Duodenal mucosa (tissue), 2 donors: Measurements from ENCODE around the gene TARBP1.
"Not testable (repeated sequence)": the region's sequence is repeated elsewhere in the genome, so short reads cannot be mapped to it uniquely, and the experiment has no call there.

Experiments
- H3K27ac ChIP-seq: one replicate; pipeline ENCODE4 v1.7.0; 2013; ENCODE audit warnings: low read depth, low read length
- H3K27me3 ChIP-seq, 2 donors: one replicate each; pipeline ENCODE4 v1.7.0; 2013; ENCODE audit warnings: low read length in 2 of 2, control low read depth in 1 of 2; ENCODE audit not compliant: insufficient read depth in 2 of 2, control insufficient read depth in 1 of 2
- H3K36me3 ChIP-seq, 2 donors: one replicate each; pipeline ENCODE4 v1.7.0; 2013; ENCODE audit warnings: low read length in 2 of 2, control low read depth in 1 of 2; ENCODE audit not compliant: insufficient read depth in 2 of 2, control insufficient read depth in 1 of 2
- H3K4me1 ChIP-seq, 2 donors: one replicate each; pipeline ENCODE4 v1.7.0; 2013; ENCODE audit warnings: low read length in 2 of 2, control low read depth in 1 of 2; ENCODE audit not compliant: insufficient read depth in 2 of 2, control insufficient read depth in 1 of 2
- H3K4me3 ChIP-seq, 2 donors: one replicate each; pipeline ENCODE4 v1.7.0; 2013; ENCODE audit warnings: low read length in 2 of 2, low read depth in 1 of 2
- H3K9ac ChIP-seq, 2 donors: one replicate each; pipeline ENCODE4 v1.7.0; 2013; ENCODE audit warnings: low read length in 2 of 2, low read depth in 1 of 2
- H3K9me3 ChIP-seq, 2 donors: one replicate each; pipeline ENCODE4 v1.7.0; 2013; ENCODE audit warnings: low read length in 2 of 2, control low read depth in 1 of 2; ENCODE audit not compliant: control insufficient read depth in 1 of 2

TARBP1 gene

GRCh38 chr1:234413485-234413884 is 65.5 kb downstream of the TARBP1 start:
- no peaks in the 10 kb centered on the region for H3K27me3 ChIP-seq
- H3K4me1 ChIP-seq: no peaks in the 10 kb centered on the region
- no peaks in the 10 kb centered on the region for H3K9me3 ChIP-seq
- no peak overlapping the region for H3K27ac ChIP-seq
- no peak overlapping the region for H3K4me3 ChIP-seq
- H3K9ac ChIP-seq: no peak overlapping the region
- H3K36me3 ChIP-seq: peaks cover 26 to 52% of the 10 kb centered on the region in 2 donors

GRCh38 chr1:234412830-234413229 is 66.1 kb downstream of the TARBP1 start:
- H3K36me3 ChIP-seq: peaks cover 26 to 55% of the 10 kb centered on the region in 2 donors

GRCh38 chr1:234409328-234409727 is 69.7 kb downstream of the TARBP1 start:
- Histone ChIP-seq H3K9ac (no peak overlapping the region), H3K27ac (no peak overlapping the region), H3K36me3 (peaks cover 10 to 55% of the 10 kb centered on the region in 2 donors), H3K4me3 (no peak overlapping the region), H3K27me3 (no peaks in the 10 kb centered on the region), H3K4me1 (no peaks in the 10 kb centered on the region), H3K9me3 (no peaks in the 10 kb centered on the region)

More at GRCh38 chr1:234412830-234413229, 66.1 kb downstream of the TARBP1 start:
- Histone ChIP-seq H3K9ac (no peak overlapping the region), H3K9me3 (no peaks in the 10 kb centered on the region), H3K27ac (no peak overlapping the region), H3K27me3 (no peaks in the 10 kb centered on the region), H3K4me3 (no peak overlapping the region), H3K4me1 (no peaks in the 10 kb centered on the region)

DNA sequence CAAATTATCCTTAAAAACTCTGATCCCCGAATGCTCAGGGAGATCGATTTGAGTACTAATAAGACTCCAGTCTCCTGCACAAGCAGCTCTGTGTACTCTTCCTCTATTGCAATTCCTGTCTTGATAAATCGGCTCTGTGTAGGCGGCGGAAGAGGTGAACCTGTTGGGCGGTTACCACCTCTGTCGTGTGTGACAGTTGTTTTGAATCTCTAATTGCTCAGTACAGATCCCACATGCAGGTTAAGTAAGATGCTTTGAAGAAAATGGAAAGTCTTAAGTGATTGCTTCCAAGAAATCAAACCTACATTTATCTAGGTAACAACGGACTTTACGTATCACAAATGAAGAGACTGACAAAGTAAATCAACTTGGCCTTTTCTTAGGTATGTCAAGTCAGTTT is 70.2 kb downstream of the TARBP1 start:
- no peaks in the 10 kb centered on the region for H3K4me1 ChIP-seq
- H3K27ac ChIP-seq: no peak overlapping the region
- no peak overlapping the region for H3K4me3 ChIP-seq
- peaks cover 10 to 49% of the 10 kb centered on the region in 2 donors for H3K36me3 ChIP-seq
- H3K9me3 ChIP-seq: no peaks in the 10 kb centered on the region
- no peak overlapping the region for H3K9ac ChIP-seq
- no peaks in the 10 kb centered on the region for H3K27me3 ChIP-seq

GRCh38 chr1:234406871-234407270 is 72.1 kb downstream of the TARBP1 start:
- Histone ChIP-seq H3K4me3 (no peak overlapping the region), H3K9me3 (no peaks in the 10 kb centered on the region), H3K27me3 (no peaks in the 10 kb centered on the region), H3K36me3 (peaks cover 10 to 31% of the 10 kb centered on the region in 2 donors), H3K9ac (no peak overlapping the region), H3K27ac (no peak overlapping the region), H3K4me1 (no peaks in the 10 kb centered on the region)

DNA sequence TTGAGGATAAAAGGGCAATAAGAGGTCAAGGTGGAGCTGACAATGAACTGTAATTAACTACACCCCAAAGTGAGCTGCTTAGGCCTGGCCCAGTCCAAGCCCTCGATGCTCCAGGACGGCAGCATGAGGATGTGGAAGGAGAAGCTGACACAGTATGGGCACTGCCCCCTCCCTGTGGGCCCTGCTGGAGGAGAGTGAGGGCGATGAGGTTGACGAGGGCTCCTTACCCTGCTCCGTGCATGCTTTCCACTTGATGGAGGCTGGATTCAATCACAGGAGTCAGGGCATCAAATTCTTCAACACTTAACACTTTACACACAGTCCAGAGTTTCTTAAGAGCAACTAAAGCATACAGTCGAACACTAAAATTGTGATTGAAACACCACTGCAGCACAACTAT is 73.3 kb downstream of the TARBP1 start:
- peaks cover 10 to 31% of the 10 kb centered on the region in 2 donors for H3K36me3 ChIP-seq
- no peak overlapping the region for H3K9ac ChIP-seq
- no peaks in the 10 kb centered on the region for H3K9me3 ChIP-seq
- H3K27me3 ChIP-seq: no peaks in the 10 kb centered on the region
- H3K4me1 ChIP-seq: peaks cover 0 to 11% of the 10 kb centered on the region in 2 donors
- H3K4me3 ChIP-seq: no peak overlapping the region
- H3K27ac ChIP-seq: no peak overlapping the region

- Histone ChIP-seq H3K9ac (no peak overlapping the region), H3K4me3 (no peak overlapping the region), H3K27ac (no peak overlapping the region), H3K36me3 (peaks cover 6 to 21% of the 10 kb centered on the region in 2 donors), H3K9me3 (no peaks in the 10 kb centered on the region), H3K4me1 (peaks cover 0 to 18% of the 10 kb centered on the region in 2 donors), H3K27me3 (no peaks in the 10 kb centered on the region)
Measured at GRCh38 chr1:234402939-234403338, 76.0 kb downstream of the TARBP1 start.

- peaks cover 6 to 17% of the 10 kb centered on the region in 2 donors for H3K36me3 ChIP-seq
- no peak overlapping the region for H3K27ac ChIP-seq
- H3K27me3 ChIP-seq: no peaks in the 10 kb centered on the region
- no peak overlapping the region for H3K4me3 ChIP-seq
- H3K4me1 ChIP-seq: peaks cover 0 to 18% of the 10 kb centered on the region in 2 donors
- no peak overlapping the region for H3K9ac ChIP-seq
- no peaks in the 10 kb centered on the region for H3K9me3 ChIP-seq
Measured at GRCh38 chr1:234401658-234402057, 77.3 kb downstream of the TARBP1 start.

GRCh38 chr1:234400773-234401172 is 78.2 kb downstream of the TARBP1 start:
- H3K4me1 ChIP-seq: peaks cover 0 to 18% of the 10 kb centered on the region in 2 donors
- no peaks in the 10 kb centered on the region for H3K9me3 ChIP-seq
- peak overlapping the region in 1 of 2 donors; percentile 8 for H3K9ac ChIP-seq
- H3K27ac ChIP-seq: no peak overlapping the region
- H3K36me3 ChIP-seq: peaks cover 10% of the 10 kb centered on the region in 2 donors
- no peaks in the 10 kb centered on the region for H3K27me3 ChIP-seq
- H3K4me3 ChIP-seq: peak overlapping the region in 1 of 2 donors; percentile 49

- not testable (repeated sequence) for H3K36me3 ChIP-seq, H3K27me3 ChIP-seq, H3K27ac ChIP-seq, H3K9ac ChIP-seq, H3K9me3 ChIP-seq
- H3K4me1 ChIP-seq: peaks cover 0 to 18% of the 10 kb centered on the region in 2 donors
- peak overlapping the region in 1 of 2 donors; percentile 58 for H3K4me3 ChIP-seq
Measured at GRCh38 chr1:234399515-234399914, 79.5 kb downstream of the TARBP1 start.
